KMS-11 (cell line): ENCODE data around the gene SAP30L.

Source experiments
- H2AFZ ChIP-seq: fragments of 200-600 bp; sonication (generic); 2 replicates; pipeline ENCODE4 v1.6.1; 2016; ENCODE audit warnings: antibody characterized with exemption, mixed run types, low read depth
- H3K27ac ChIP-seq: fragments of 200-600 bp; sonication (generic); 2 replicates; pipeline ENCODE4 v1.6.1; 2016; ENCODE audit warnings: mild to moderate bottlenecking, mixed run types
- H3K27me3 ChIP-seq: fragments of 200-600 bp; sonication (generic); 2 replicates; pipeline ENCODE4 v1.6.1; 2017; ENCODE audit warnings: mild to moderate bottlenecking, low read depth, mixed run types, moderate library complexity; ENCODE audit not compliant: insufficient read depth
- H3K36me3 ChIP-seq: fragments of 200-600 bp; sonication (generic); 2 replicates; pipeline ENCODE4 v1.6.1; 2017; ENCODE audit warnings: mild to moderate bottlenecking, mixed run types; ENCODE audit not compliant: insufficient read depth
- H3K4me1 ChIP-seq: fragments of 200-600 bp; sonication (generic); 2 replicates; pipeline ENCODE4 v1.6.1; 2016; ENCODE audit warnings: mild to moderate bottlenecking, low read depth, mixed run types; ENCODE audit not compliant: poor library complexity, severe bottlenecking
- H3K4me2 ChIP-seq: fragments of 200-600 bp; sonication (generic); 2 replicates; pipeline ENCODE4 v1.7.0; 2016; ENCODE audit warnings: mild to moderate bottlenecking, mixed run types
- H3K4me3 ChIP-seq: fragments of 200-600 bp; sonication (generic); IDR thresholded peaks from 2 replicates; pipeline ENCODE4 v1.6.1; 2017; ENCODE audit warnings: low read depth, low read length, mixed read lengths; ENCODE audit not compliant: insufficient read depth
- H3K79me2 ChIP-seq: fragments of 200-600 bp; sonication (generic); 2 replicates; pipeline ENCODE4 v1.6.1; 2016; ENCODE audit warnings: low read depth, mixed run types; ENCODE audit not compliant: insufficient read depth
- H3K9ac ChIP-seq: fragments of 200-600 bp; sonication (generic); 2 replicates; pipeline ENCODE4 v1.6.1; 2016; ENCODE audit warnings: mild to moderate bottlenecking, mixed run types
- H4K20me1 ChIP-seq: fragments of 200-600 bp; sonication (generic); 2 replicates; pipeline ENCODE4 v1.6.1; 2016; ENCODE audit warnings: mild to moderate bottlenecking, mixed run types; ENCODE audit not compliant: insufficient read depth
- TF ChIP-seq, protein P1 (sequence below): fragments of 200-600 bp; sonication (generic); conservative IDR thresholded peaks from 2 replicates; pipeline ENCODE4 v1.6.1; 2017; ENCODE audit warnings: low read depth, mild to moderate bottlenecking, antibody characterized with exemption, low read length, moderate library complexity, mixed read lengths

SAP30L gene

DNA sequence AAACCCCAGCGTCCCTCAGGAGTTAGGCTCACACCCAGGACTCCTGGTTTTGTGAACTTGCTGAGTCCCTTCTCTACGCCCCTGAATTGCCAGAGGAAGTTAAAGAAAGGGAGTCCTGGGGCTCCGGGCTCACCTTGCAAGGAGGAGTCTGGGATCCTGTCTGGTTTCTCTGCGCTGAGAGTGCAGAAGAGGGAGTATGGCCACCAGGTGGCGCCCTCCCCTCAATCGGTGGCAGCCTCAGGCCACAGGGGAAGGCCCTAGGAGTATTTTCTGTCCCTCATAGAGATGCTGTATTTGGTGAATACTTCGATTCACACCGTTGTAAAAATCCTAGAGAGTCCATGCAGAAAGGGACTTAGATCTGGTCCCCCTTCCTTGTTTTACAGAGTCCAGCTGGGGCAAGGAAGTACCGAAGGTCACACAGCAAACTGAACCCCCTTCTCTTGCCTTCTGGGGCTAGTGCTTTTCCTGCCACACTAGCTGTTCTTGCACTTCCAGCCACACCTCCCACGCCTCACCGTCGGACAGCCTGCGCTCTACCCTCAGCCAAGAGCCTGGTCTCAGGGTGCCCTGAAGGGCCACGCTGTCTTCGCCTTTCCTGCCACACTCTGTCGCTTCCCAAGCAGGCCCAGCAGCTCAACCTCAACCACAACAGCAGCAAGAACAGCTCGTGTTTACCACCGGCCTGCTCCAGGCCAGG, 22.0 kb downstream of the SAP30L start:
- H3K27me3 ChIP-seq = no peaks in the 10 kb centered on the region
- H3K36me3 ChIP-seq = no peaks in the 10 kb centered on the region
- H2AFZ ChIP-seq = 0 out of 2 replicates have a peak overlapping the region, but pooled peaks have one; percentile 18
- peaks cover 16% of the 10 kb centered on the region for H3K4me1 ChIP-seq
- no peak overlapping the region for H3K27ac ChIP-seq
- no peak overlapping the region for H3K4me3 ChIP-seq
- no peaks in the 10 kb centered on the region for H4K20me1 ChIP-seq
- TF ChIP-seq, protein P1, sequence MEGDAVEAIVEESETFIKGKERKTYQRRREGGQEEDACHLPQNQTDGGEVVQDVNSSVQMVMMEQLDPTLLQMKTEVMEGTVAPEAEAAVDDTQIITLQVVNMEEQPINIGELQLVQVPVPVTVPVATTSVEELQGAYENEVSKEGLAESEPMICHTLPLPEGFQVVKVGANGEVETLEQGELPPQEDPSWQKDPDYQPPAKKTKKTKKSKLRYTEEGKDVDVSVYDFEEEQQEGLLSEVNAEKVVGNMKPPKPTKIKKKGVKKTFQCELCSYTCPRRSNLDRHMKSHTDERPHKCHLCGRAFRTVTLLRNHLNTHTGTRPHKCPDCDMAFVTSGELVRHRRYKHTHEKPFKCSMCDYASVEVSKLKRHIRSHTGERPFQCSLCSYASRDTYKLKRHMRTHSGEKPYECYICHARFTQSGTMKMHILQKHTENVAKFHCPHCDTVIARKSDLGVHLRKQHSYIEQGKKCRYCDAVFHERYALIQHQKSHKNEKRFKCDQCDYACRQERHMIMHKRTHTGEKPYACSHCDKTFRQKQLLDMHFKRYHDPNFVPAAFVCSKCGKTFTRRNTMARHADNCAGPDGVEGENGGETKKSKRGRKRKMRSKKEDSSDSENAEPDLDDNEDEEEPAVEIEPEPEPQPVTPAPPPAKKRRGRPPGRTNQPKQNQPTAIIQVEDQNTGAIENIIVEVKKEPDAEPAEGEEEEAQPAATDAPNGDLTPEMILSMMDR = peak; percentile 74
- H3K79me2 ChIP-seq = no peaks in the 10 kb centered on the region
- no peak overlapping the region for H3K9ac ChIP-seq
- no peak overlapping the region for H3K4me2 ChIP-seq

DNA sequence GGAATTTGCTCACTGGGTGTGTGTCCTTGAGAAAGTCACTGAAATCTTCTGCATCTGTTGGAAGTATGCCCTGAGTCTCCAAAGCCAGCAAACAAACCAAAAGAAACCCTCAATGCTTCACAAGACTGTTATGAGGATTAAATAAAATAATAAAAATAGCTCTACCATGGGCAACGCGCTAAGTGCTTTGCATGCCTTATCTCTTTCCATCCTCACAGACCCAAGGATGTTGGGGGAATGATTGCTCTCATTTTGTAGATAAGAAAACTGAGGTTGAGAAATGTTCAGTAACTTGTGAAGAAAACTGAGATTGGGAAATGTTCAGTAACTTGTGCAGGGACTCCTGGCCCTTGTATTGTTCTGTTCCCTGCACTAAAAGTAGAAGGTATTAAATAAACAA, 24.3 kb downstream of the SAP30L start:
- Histone ChIP-seq H3K36me3 (no peaks in the 10 kb centered on the region), H3K27ac (no peak overlapping the region), H3K4me3 (no peak overlapping the region), H3K9ac (no peak overlapping the region), H3K4me1 (peaks cover 16% of the 10 kb centered on the region), H3K27me3 (no peaks in the 10 kb centered on the region), H3K79me2 (no peaks in the 10 kb centered on the region), H2AFZ (no peak overlapping the region), H4K20me1 (no peaks in the 10 kb centered on the region), H3K4me2 (no peak overlapping the region; the same call in 1 of the 2 replicates)
- TF ChIP-seq, protein P1 = no peak

DNA sequence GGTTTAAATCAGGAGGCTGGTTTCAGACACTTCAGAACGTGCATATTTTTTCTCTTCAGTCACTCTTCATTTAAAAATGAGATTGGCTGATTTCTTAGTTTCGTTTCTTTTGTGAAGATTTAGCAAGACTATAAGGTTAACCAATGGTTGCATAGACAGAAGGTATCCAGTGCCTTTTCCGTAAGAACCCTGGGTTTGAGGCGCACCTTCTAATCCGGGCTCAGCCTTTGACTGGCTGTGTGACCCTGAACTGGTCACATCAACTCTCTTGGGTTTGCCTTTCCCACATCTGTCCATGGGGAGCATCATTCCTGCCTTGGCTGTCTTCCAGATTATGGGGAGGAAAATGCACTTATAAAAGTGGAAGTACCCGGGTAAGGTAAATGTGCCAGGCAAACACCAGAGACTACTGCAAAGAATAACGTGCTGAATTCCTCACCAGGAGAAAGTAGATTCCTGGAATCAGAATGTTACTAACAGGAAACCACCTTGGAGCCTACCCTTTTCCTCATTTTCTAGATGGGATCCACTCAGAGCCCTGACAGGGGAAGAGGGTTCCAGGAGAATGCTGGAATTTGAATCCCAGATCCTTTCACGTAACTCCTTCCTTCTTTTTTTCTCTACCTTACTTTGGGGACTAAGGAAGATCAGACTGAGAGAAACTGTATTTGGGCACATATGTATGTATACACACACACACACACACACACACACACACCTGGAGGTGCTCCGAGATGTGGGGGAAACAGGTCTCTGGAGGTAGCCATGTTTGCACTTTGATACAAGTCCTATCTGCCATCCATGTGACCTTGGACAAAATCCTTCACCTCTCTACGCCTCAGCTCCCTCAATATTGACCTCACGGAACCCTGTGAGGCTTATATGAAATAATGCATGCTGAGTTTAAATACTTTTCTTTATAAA, 25.4 kb downstream of the SAP30L start:
- H3K36me3 ChIP-seq = no peaks in the 10 kb centered on the region
- H3K4me2 ChIP-seq = peak overlapping the region; percentile 44
- H3K79me2 ChIP-seq = no peaks in the 10 kb centered on the region
- no peak overlapping the region for H3K27ac ChIP-seq
- H3K27me3 ChIP-seq = no peaks in the 10 kb centered on the region
- H2AFZ ChIP-seq = peak overlapping the region; percentile 49; the same call in 1 of the 2 replicates
- peaks cover 16% of the 10 kb centered on the region for H3K4me1 ChIP-seq
- no peaks in the 10 kb centered on the region for H4K20me1 ChIP-seq
- TF ChIP-seq, protein P1 = no peak
- H3K9ac ChIP-seq = no peak overlapping the region
- H3K4me3 ChIP-seq = no peak overlapping the region

DNA sequence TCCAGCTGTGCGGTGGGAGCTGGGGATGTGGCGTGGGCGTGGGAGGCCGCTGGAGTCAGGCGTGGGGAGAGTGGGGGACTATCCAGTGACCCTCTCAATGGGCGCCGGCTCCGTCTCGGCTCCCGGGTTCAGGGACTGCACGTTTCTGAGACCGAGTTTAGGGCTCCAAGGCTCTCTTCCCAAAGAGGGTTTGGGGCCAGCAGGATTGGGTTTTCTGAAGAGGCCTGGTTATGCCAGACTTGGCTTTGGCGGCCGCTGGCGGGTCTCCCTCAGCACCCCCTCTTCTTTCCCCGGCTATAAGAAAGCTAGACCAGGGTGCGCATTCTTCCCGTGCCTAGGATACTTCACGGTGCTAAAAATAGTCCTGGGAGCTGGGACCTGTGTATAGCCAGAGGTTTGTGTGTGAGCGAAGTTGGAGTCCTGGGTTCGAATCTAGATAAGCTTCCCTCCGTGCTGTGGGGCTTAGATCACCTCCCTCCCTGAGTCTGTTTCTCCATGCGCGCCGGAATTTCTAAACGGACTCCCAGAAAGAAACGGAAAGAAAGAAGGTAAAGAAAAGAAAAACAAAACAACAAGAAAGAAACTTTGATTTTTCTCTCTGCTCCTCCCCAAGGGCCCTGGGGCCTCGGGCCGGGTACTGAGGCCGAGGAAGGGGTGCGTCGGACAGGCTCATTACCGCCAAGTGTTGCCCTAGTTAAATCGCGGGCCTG, 27.2 kb downstream of the SAP30L start:
- Histone ChIP-seq H3K27me3 (no peaks in the 10 kb centered on the region), H3K4me1 (peaks cover 16% of the 10 kb centered on the region), H3K4me2 (no peak overlapping the region), H3K79me2 (no peaks in the 10 kb centered on the region), H2AFZ (no peak overlapping the region), H3K36me3 (no peaks in the 10 kb centered on the region), H3K27ac (no peak overlapping the region), H3K4me3 (no peak overlapping the region), H3K9ac (no peak overlapping the region), H4K20me1 (no peaks in the 10 kb centered on the region)
- TF ChIP-seq, protein P1 = no peak
